Suprapubic skin (tissue), 4 donors: Measurements from ENCODE around the gene CHST11.

Experiments
- CTCF ChIP-seq, 2 donors: fragments of 200-600 bp in 1 of 2; fragments of 450-650 bp in 1 of 2; sonication (generic) in 1 of 2; IDR thresholded peaks; one replicate each; pipeline ENCODE4 v1.5.1; 2016 to 2019; ENCODE audit warnings: antibody characterized with exemption in 2 of 2, mild to moderate bottlenecking in 1 of 2, moderate library complexity in 1 of 2
- EP300 ChIP-seq: sonication (generic); formaldehyde crosslinking; IDR thresholded peaks from one replicate; pipeline ENCODE4 v1.6.1; 2017; ENCODE audit warnings: antibody characterized with exemption
- POLR2A ChIP-seq, 2 donors: fragments of 450-650 bp; IDR thresholded peaks; one replicate each; pipeline ENCODE4 v1.6.1; 2017; ENCODE audit warnings: antibody characterized with exemption in 2 of 2, mild to moderate bottlenecking in 2 of 2, moderate library complexity in 2 of 2
- POLR2AphosphoS5 ChIP-seq, 3 donors: sonication (generic); formaldehyde crosslinking; IDR thresholded peaks; one replicate each; pipeline ENCODE4 v1.6.1; 2017; ENCODE audit warnings: antibody characterized with exemption in 3 of 3

- TF ChIP-seq CTCF (IDR thresholded peaks at IDR 0.05) (no peak), POLR2A (IDR thresholded peaks at IDR 0.05) (no peak), POLR2AphosphoS5 (IDR thresholded peaks at IDR 0.05) (no peak), EP300 (no peak)
Observed at GRCh38 chr12:104619305-104619704, 162.6 kb downstream of the CHST11 start.
